GM12878 (cell line): ENCODE data around the gene FCHSD2. TPM values are rescaled to one million over a fixed set of nuclear protein-coding genes. Genes with fewer than 3 reads are reported as not detected.

Experiments used
- ATAC-seq: fragments of 200-7000 bp; cut with Tn5 transposase; 3 replicates; pipeline ENCODE4 v1.9.1; 2020; ENCODE audit warnings: mild to moderate bottlenecking, moderate library complexity
- BruUV-seq: library from RNA; stranded (reverse); fragments of 400-500 nt; replicated peaks from 2 replicates; lab custom pipeline; 2021; lab: Mats Ljungman, UMichigan
- CTCF ChIA-PET: fragments of 300-600 bp; sonication (Branson Sonifier 250); formaldehyde crosslinking; extraction: SDS; loops from one replicate; lab custom pipeline; 2021; ENCODE audit warnings: inconsistent platforms; lab: Yijun Ruan, JAX
- POLR2A ChIA-PET: fragments of 350-600 bp; formaldehyde crosslinking; extraction: SDS; loops from one replicate; lab custom pipeline; 2021; ENCODE audit warnings: inconsistent platforms; lab: Charles Lee
- RAD21 ChIA-PET: fragments of 300-600 bp; sonication (Branson Sonifier 250); formaldehyde crosslinking; loops from one replicate; lab custom pipeline; 2023; ENCODE audit warnings: antibody characterized with exemption; ENCODE audit not compliant: unreplicated experiment; lab: Charles Lee
- SMC1A ChIA-PET: fragments of 300-600 bp; sonication (Branson Sonifier 250); formaldehyde crosslinking; loops from one replicate; lab custom pipeline; 2023; ENCODE audit not compliant: unreplicated experiment, uncharacterized antibody; lab: Charles Lee
- DNase-seq: peaks from one replicate; pipeline ENCODE4 v3.0.0-alpha.2; 2011; ENCODE audit warnings: low read depth, low spot score
- FAIRE-seq: peaks from 3 replicates; lab custom pipeline; 2011; peaks lifted over from hg19 to GRCh38; lab: Jason Lieb, UNC
- H2AFZ ChIP-seq: 2 replicates; pipeline ENCODE4 v1.6.0; 2011; ENCODE audit warnings: low read depth, low read length, control low read depth; ENCODE audit not compliant: control insufficient read depth
- H3K27ac ChIP-seq: 2 replicates; pipeline ENCODE4 v1.5.1; 2011; ENCODE audit warnings: control low read depth; ENCODE audit not compliant: control insufficient read depth, insufficient read depth
- H3K27me3 ChIP-seq, 2 experiments: replicated peaks in 1 of 2; 2 replicates each; pipeline versions ENCODE4 v1.6.0 to v1.6.1; 2011; ENCODE audit warnings: low read length in 1 of 2; ENCODE audit not compliant: control insufficient read depth in 2 of 2, insufficient read depth in 2 of 2
- H3K36me3 ChIP-seq, 2 experiments: 2 replicates each; pipeline ENCODE4 v1.5.1; 2011; ENCODE audit warnings: low read length in 1 of 2; ENCODE audit not compliant: control insufficient read depth in 2 of 2, insufficient read depth in 2 of 2
- H3K4me1 ChIP-seq: 2 replicates; pipeline ENCODE4 v1.6.1; 2011; ENCODE audit warnings: mild to moderate bottlenecking, low read length, moderate library complexity, mixed read lengths; ENCODE audit not compliant: control insufficient read depth, insufficient read depth
- H3K4me2 ChIP-seq: 2 replicates; pipeline ENCODE4 v1.6.0; 2011; ENCODE audit warnings: control low read depth; ENCODE audit not compliant: control insufficient read depth, insufficient read depth
- H3K4me3 ChIP-seq: fragments of 200-600 bp; sonication (generic); 2 replicates; pipeline ENCODE4 v1.5.1; 2016
- H3K79me2 ChIP-seq: 2 replicates; pipeline ENCODE4 v1.6.0; 2011; ENCODE audit warnings: low read length; ENCODE audit not compliant: control insufficient read depth, insufficient read depth
- H3K9ac ChIP-seq: 2 replicates; pipeline ENCODE4 v1.8.0; 2011; ENCODE audit warnings: low read length, control low read depth, mixed read lengths; ENCODE audit not compliant: control insufficient read depth, insufficient read depth
- H3K9me3 ChIP-seq: replicated peaks from 3 replicates; pipeline ENCODE4 v1.5.1; 2011; ENCODE audit warnings: mild to moderate bottlenecking, low read length; ENCODE audit not compliant: control insufficient read depth, insufficient read depth
- H4K20me1 ChIP-seq: 2 replicates; pipeline ENCODE4 v1.6.0; 2011; ENCODE audit not compliant: control insufficient read depth, insufficient read depth
- BMI1 ChIP-seq: fragments of 450-650 bp; IDR thresholded peaks from 2 replicates; pipeline ENCODE4 v1.6.1; 2016; ENCODE audit warnings: mild to moderate bottlenecking, moderate library complexity, borderline replicate concordance
- CBX5 ChIP-seq: sonication (generic); IDR thresholded peaks from 2 replicates; pipeline ENCODE4 v1.6.1; 2016; ENCODE audit warnings: low read depth, moderate library complexity, mild to moderate bottlenecking, inconsistent platforms
- CHD4 ChIP-seq: fragments of 200-600 bp; sonication (generic); IDR thresholded peaks from 2 replicates; pipeline ENCODE4 v1.6.1; 2016; ENCODE audit warnings: mild to moderate bottlenecking
- IRF5 ChIP-seq: fragments of 450-650 bp; IDR thresholded peaks from 2 replicates; pipeline ENCODE4 v1.6.1; 2017; ENCODE audit warnings: borderline replicate concordance
- ZNF207 ChIP-seq: fragments of 450-650 bp; IDR thresholded peaks from 2 replicates; pipeline ENCODE4 v1.6.1; 2014; ENCODE audit warnings: antibody characterized with exemption, mild to moderate bottlenecking, borderline replicate concordance
- ZNF384 ChIP-seq: IDR thresholded peaks from 2 replicates; pipeline ENCODE4 v1.6.1; 2012; ENCODE audit warnings: low read depth, mild to moderate bottlenecking, low read length, improper control_type of control experiment, borderline replicate concordance
- WGBS: methylation state at CpG from one replicate; pipeline ENCODE4 v1.1.6; 2016; ENCODE audit warnings: low lambda C conversion rate; ENCODE audit not compliant: insufficient replicate concordance, insufficient coverage; ENCODE audit errors: missing lambda C conversion rate; 5-methylcytosine and 5-hydroxymethylcytosine counted together
- in situ Hi-C: fragments of 300-500 bp; cut with MboI; formaldehyde crosslinking; loops from 9 replicates; pipeline ENCODE4 v1.14.3; 2018; ENCODE audit warnings: mixed read lengths
- intact Hi-C: fragments of 100-400 bp; cut with micrococcal nuclease; formaldehyde crosslinking; loops from one replicate; pipeline ENCODE4 v1.14.2; 2022; ENCODE audit not compliant: unreplicated experiment
- polyA plus RNA-seq, 11 experiments: library from polyadenylated mRNA; depleted of rRNA in 4 of 11; unstranded in 6 of 11; stranded (reverse) in 5 of 11; fragments of >200 nt; fragmentation: Nextera tagmentation in 4 of 11; fragmentation: Illumina TruSeq in 1 of 11; extraction: Ambion mirVana in 4 of 11; extraction: Trizol in 1 of 11; gene quantifications; 1 replicate in 1 of 11; 2 replicates in 10 of 11; pipeline versions ENCODE4 v1.2.1 to v1.2.3, GENCODE V29; 2011 to 2016; ENCODE audit warnings: inconsistent platforms in 2 of 11, missing spikeins in 2 of 11, low read depth in 1 of 11
- total RNA-seq, 4 experiments: library from RNA; depleted of rRNA in 3 of 4; stranded (reverse); fragments of >200 nt in 3 of 4; fragmentation: Illumina TruSeq in 1 of 4; extraction: Trizol in 1 of 4; gene quantifications; 2 replicates each; pipeline versions ENCODE4 v1.2.1 to v1.2.3, GENCODE V29; 2013 to 2021

FCHSD2 gene
- total and polyA plus RNA-seq, 10 of the 15 experiments (the other 5 are each of a cell fraction or from before 2014, with no cell fraction given), result 13.2 to 89.8 (median 47.8) TPM

- FAIRE-seq, result no peak
- peaks cover 35% of the 10 kb centered on the region for H3K4me1 ChIP-seq
- peak overlapping the region; percentile 81 for H3K27ac ChIP-seq
- no peak for DNase-seq
- H4K20me1 ChIP-seq, result no peaks in the 10 kb centered on the region
- SMC1A ChIA-PET, result interaction anchor here (1.0 to 3.4 kb wide), 4 partner anchors 10 to 116 kb away, joined by 3 to 24 read pairs (median 4); no protein-coding TSS in a partner anchor
- no peak for ATAC-seq
- no TSS peak for BruUV-seq
- H3K4me3 ChIP-seq, result no peak overlapping the region
- RAD21 ChIA-PET, result interaction anchor here (1.3 kb wide), 1 partner anchor 10 kb away, joined by 5 read pairs; no protein-coding TSS in a partner anchor
- in situ Hi-C loops (no loop called here), intact Hi-C loops (loop anchor here (5.0 kb wide), 2 partner anchors 101 to 181 kb away; no protein-coding TSS in a partner anchor)
- TF ChIP-seq BMI1, result no peak
- no peak for TF ChIP-seq CHD4
- no peak for TF ChIP-seq IRF5
- no peak for TF ChIP-seq ZNF384
- TF ChIP-seq ZNF207, result no peak
- no peak for TF ChIP-seq CBX5
- no peak overlapping the region for H3K9ac ChIP-seq
- H3K4me2 ChIP-seq, result peak overlapping the region; percentile 68; the same call in 1 of the 2 replicates
- H3K79me2 ChIP-seq, result peaks cover 22% of the 10 kb centered on the region
- peaks cover 10% of the 10 kb centered on the region for H3K9me3 ChIP-seq
- H2AFZ ChIP-seq, result no peak overlapping the region
- POLR2A ChIA-PET, result interaction anchor here (0.6 to 1.1 kb wide), 2 partner anchors 8 to 1008 kb away, joined by 3 read pairs; no protein-coding TSS in a partner anchor
- CTCF ChIA-PET, result interaction anchor here (1.4 to 2.4 kb wide), 2 partner anchors 10 to 77 kb away, joined by 4 to 12 read pairs; no protein-coding TSS in a partner anchor
- no peaks in the 10 kb centered on the region for H3K27me3 ChIP-seq
- peaks cover 2 to 11% of the 10 kb centered on the region in 2 experiments; a peak in 3 of 4 replicates for H3K36me3 ChIP-seq
- WGBS, result 97% methylated on average over 6 of the region's 6 CpGs
Measured at GRCh38 chr11:72971192-72971967, 170.7 kb downstream of the FCHSD2 start.
